Prostate gland (tissue), 2 donors: Measurements from ENCODE around the gene PGP. TPM values are rescaled to one million over a fixed set of nuclear protein-coding genes. Genes with fewer than 3 reads are reported as not detected.

Source experiments
- DNase-seq: peaks from one replicate; pipeline ENCODE4 v3.0.0-alpha.2; 2019; ENCODE audit warnings: low spot score
- H3K27ac ChIP-seq, 2 donors: fragments of 200-600 bp; sonication (generic); 2 replicates each; pipeline ENCODE4 v1.5.1; 2017 to 2019
- H3K27me3 ChIP-seq: fragments of 200-600 bp; sonication (generic); replicated peaks from 2 replicates; pipeline ENCODE4 v1.5.1; 2019; ENCODE audit not compliant: insufficient read depth
- H3K36me3 ChIP-seq, 2 donors: fragments of 200-600 bp; sonication (generic); 1 replicate in 1 of 2; 2 replicates in 1 of 2; pipeline versions ENCODE4 v1.5.1 to v1.8.1; 2017 to 2019
- H3K4me1 ChIP-seq: fragments of 200-600 bp; sonication (generic); replicated peaks from 2 replicates; pipeline ENCODE4 v1.5.1; 2019
- H3K4me3 ChIP-seq, 2 donors: fragments of 200-600 bp; sonication (generic); 2 replicates each; pipeline ENCODE4 v1.5.1; 2017 to 2019
- H3K9me3 ChIP-seq: fragments of 200-600 bp; sonication (generic); 2 replicates; pipeline ENCODE4 v1.5.1; 2017
- POLR2A ChIP-seq: fragments of 450-650 bp; IDR thresholded peaks from one replicate; pipeline ENCODE4 v1.6.1; 2016; ENCODE audit warnings: antibody characterized with exemption, mild to moderate bottlenecking
- POLR2AphosphoS5 ChIP-seq: sonication (generic); formaldehyde crosslinking; IDR thresholded peaks from one replicate; pipeline ENCODE4 v1.6.1; 2017; ENCODE audit warnings: antibody characterized with exemption
- WGBS: methylation state at CpG from one replicate; pipeline ENCODE4 v1.1.5; 2018; 5-methylcytosine and 5-hydroxymethylcytosine counted together
- intact Hi-C: fragments of 100-400 bp; cut with DNase I; formaldehyde crosslinking; loops from one replicate; pipeline ENCODE4 v1.14.2; 2022
- total RNA-seq, 2 donors: library from RNA; depleted of rRNA; stranded (reverse); fragments of >200 nt; gene quantifications; one replicate each; pipeline ENCODE4 v1.1.0, GENCODE V29; 2016
- TF ChIP-seq, protein P1 (sequence below), 4 experiments: fragments of 200-600 bp in 2 of 4; fragments of 450-650 bp in 2 of 4; sonication (generic) in 2 of 4; IDR thresholded peaks; 1 replicate in 3 of 4; 2 replicates in 1 of 4; pipeline ENCODE4 v1.5.1; 2016 to 2019; ENCODE audit warnings: antibody characterized with exemption in 4 of 4, mild to moderate bottlenecking in 2 of 4, moderate library complexity in 2 of 4

Gene PGP
- total RNA-seq, 2 donors from 2014 or later, result 12.7 to 23.7 TPM

GRCh38 chr16:2190659-2191445 is 23.8 kb downstream of the PGP start:
- H3K27ac ChIP-seq, result no peak overlapping the region
- 79% methylated on average over 23 of the region's 25 CpGs for WGBS
- intact Hi-C loops, result no loop called here
- no peak for DNase-seq
- H3K36me3 ChIP-seq, result no peaks in the 10 kb centered on the region
- H3K9me3 ChIP-seq, result no peaks in the 10 kb centered on the region
- no peaks in the 10 kb centered on the region for H3K27me3 ChIP-seq
- H3K4me3 ChIP-seq, result no peak overlapping the region
- TF ChIP-seq, protein P1, sequence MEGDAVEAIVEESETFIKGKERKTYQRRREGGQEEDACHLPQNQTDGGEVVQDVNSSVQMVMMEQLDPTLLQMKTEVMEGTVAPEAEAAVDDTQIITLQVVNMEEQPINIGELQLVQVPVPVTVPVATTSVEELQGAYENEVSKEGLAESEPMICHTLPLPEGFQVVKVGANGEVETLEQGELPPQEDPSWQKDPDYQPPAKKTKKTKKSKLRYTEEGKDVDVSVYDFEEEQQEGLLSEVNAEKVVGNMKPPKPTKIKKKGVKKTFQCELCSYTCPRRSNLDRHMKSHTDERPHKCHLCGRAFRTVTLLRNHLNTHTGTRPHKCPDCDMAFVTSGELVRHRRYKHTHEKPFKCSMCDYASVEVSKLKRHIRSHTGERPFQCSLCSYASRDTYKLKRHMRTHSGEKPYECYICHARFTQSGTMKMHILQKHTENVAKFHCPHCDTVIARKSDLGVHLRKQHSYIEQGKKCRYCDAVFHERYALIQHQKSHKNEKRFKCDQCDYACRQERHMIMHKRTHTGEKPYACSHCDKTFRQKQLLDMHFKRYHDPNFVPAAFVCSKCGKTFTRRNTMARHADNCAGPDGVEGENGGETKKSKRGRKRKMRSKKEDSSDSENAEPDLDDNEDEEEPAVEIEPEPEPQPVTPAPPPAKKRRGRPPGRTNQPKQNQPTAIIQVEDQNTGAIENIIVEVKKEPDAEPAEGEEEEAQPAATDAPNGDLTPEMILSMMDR (IDR thresholded peaks at IDR 0.05), result no peak
- TF ChIP-seq POLR2AphosphoS5, result no peak
- no peak for TF ChIP-seq POLR2A
- H3K4me1 ChIP-seq, result no peaks in the 10 kb centered on the region

DNA sequence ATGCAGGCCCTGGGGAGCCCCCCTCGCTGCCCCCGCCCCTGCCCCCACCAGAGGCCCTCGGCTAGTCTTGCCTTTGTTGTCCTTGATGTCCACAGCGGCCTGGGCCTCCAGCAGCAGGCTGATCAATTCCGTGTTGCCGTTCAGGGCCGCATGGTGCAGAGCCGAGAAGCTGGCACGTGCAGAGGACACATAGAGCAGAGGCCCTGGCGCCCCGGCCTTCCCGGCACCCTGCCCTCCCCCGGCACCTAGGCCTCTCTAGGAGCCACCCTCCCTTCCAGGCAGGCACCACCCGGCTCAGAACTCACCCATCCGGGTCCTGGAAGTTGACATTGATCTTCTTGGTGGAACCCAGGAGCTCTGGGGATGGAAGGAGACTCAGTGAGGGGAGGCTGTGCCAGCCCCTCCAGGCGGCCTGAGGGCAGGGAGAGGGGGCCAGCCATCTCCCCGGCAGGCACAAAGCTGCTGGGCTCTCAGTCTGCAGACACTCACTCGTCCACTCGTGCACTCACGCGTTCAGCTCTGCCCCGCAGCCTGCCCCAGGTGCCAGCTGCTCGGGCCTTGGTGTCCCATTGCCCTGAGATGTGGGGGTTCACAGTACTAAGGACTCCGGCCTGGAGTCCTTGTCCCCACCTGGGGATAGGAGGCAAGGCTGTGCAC is 24.5 kb downstream of the PGP start:
- Histone ChIP-seq H3K9me3 (no peaks in the 10 kb centered on the region), H3K4me3 (no peak overlapping the region), H3K27me3 (no peaks in the 10 kb centered on the region), H3K36me3 (no peaks in the 10 kb centered on the region), H3K27ac (no peak overlapping the region), H3K4me1 (no peaks in the 10 kb centered on the region)
- TF ChIP-seq POLR2AphosphoS5 (no peak), POLR2A (no peak)
- TF ChIP-seq, protein P1 (IDR thresholded peaks at IDR 0.05), result no peak
- no peak for DNase-seq
- WGBS, result 84% methylated on average over 22 of the region's 24 CpGs
- intact Hi-C loops, result no loop called here

GRCh38 chr16:2189252-2189893 is 25.3 kb downstream of the PGP start:
- intact Hi-C loops, result no loop called here
- no peak overlapping the region for H3K27ac ChIP-seq
- TF ChIP-seq, protein P1 (IDR thresholded peaks at IDR 0.05), result no peak
- TF ChIP-seq POLR2A, result no peak
- TF ChIP-seq POLR2AphosphoS5, result no peak
- H3K4me3 ChIP-seq, result no peak overlapping the region
- H3K9me3 ChIP-seq, result no peaks in the 10 kb centered on the region
- no peaks in the 10 kb centered on the region for H3K36me3 ChIP-seq
- no peak for DNase-seq
- no peaks in the 10 kb centered on the region for H3K4me1 ChIP-seq
- H3K27me3 ChIP-seq, result no peaks in the 10 kb centered on the region
- WGBS, result 95% methylated on average over 25 of the region's 25 CpGs

DNA sequence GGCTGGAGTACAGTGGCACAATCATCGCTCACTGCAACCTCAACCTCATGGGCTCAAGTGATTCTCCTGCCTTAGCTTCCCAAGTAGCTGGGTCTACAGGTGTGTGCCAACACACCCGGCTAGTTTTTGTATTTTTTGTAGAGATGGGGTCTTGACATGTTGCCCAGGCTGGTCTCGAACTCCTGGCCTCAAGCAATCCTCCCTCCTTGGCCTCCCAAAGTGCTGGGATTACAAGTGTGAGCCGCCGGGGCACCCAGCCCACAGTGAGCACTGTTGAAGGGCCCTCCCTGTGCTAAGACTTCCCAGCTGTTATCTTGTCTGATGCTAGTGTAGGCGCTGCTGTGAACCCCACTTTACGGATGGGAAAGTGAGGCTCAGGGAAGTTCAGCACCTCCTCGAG is 26.2 kb downstream of the PGP start:
- WGBS, result 98% methylated on average over 8 of the region's 8 CpGs
- TF ChIP-seq POLR2A (no peak), POLR2AphosphoS5 (no peak)
- TF ChIP-seq, protein P1 (IDR thresholded peaks at IDR 0.05), result no peak

More for the DNA sequence above, 26.2 kb downstream of the PGP start:
- intact Hi-C loops, result no loop called here
- no peaks in the 10 kb centered on the region for H3K27me3 ChIP-seq
- no peaks in the 10 kb centered on the region for H3K9me3 ChIP-seq
- no peak overlapping the region for H3K27ac ChIP-seq
- no peak for DNase-seq
- H3K4me1 ChIP-seq, result no peaks in the 10 kb centered on the region
- no peak overlapping the region for H3K4me3 ChIP-seq
- H3K36me3 ChIP-seq, result no peaks in the 10 kb centered on the region
